Stimulated activated CD4-positive, alpha-beta T cell treated with anti-CD3 and anti-CD28 coated beads, Interleukin-12 subunit alpha, Interleukin-12 subunit beta, amount 100 ng/mL, for 48 hours (primary cell): ENCODE results near the gene GOLGA6L24.
"Not testable (repeated sequence)": the region's sequence is repeated elsewhere in the genome, so short reads cannot be mapped to it uniquely, and the experiment has no call there.

Source experiments
- DNase-seq, 3 donors: peaks; one replicate each; pipeline ENCODE4 v3.0.0-alpha.2; 2020; ENCODE audit warnings: low read depth in 2 of 3, low spot score in 1 of 3

Gene GOLGA6L24

GRCh38 chr15:28357984-28358383, at the start of gene GOLGA6L24:
Gene GOLGA6L24, minus strand, starts transcription at chr15:28358084. Its CDS starts 61 bp downstream, at chr15:28358023.
- not testable (repeated sequence) for DNase-seq

- not testable (repeated sequence) for DNase-seq
These were observed 45.0 kb upstream of the GOLGA6L24 start for GRCh38 chr15:28402774-28403435.

DNA sequence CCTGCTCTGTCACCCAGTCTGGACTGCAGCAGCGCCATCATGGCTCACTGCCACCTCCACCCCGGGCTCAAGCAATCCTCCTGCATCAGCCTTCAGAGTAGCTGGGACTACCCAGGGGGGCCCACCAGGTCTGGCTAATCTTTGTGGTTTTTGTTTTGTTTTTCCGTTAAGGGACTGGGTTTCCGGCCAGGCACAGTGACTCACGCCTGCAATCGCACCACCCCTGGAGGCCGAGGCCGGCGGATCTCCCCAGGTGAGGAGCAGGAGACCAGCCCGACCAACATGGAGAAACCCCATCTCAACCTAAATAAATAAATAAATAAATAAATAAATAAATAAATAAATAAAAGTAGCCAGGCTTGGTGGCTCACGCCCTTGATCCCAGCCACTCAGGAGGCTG, 38.1 kb upstream of the GOLGA6L24 start:
- not testable (repeated sequence) for DNase-seq

DNA sequence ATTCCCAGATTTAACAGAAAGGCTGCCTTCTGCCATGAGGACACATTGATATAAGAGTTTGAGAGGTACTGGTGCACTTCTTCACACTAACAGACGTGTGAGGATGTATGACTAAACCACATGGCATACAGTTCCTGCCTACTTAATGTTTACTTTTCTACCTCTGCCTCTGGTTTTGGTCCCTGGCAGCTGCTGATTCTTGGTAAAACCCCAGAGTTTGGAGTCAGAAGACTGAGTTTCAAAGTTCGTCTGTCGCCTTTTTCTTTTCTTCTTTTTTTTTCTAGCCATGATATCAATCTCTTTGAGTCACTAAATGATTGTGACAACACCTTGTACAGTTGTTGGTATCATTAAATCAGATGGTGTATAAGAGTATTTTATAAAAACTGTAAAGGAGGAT, 22.2 kb upstream of the GOLGA6L24 start:
- DNase-seq, result not testable (repeated sequence)

DNA sequence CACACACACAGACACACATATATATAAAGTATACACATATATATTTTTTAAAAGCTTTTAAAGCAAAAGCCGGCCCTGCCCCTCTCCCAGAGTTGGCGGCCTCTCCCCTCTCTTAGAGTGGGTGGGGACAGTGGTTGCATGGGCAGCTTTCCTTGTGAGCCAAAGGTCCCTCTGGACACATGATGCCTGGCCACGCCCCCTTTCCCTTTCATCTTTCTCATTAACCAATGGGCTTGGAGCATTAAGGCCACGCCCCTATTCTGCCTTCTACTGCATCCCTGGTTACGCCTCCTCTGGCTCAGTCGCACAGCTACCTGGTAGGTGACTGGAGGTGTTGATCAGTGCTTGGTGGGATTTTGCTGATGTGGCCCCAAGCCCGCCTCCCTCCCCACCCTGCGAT, 20.5 kb upstream of the GOLGA6L24 start, which contains the start of gene GOLGA8F:
GOLGA8F (plus strand) TSS at position 301 of the 400 bp plus-strand sequence; CDS start at position 399, 98 bp downstream.
- DNase-seq, result not testable (repeated sequence)

- DNase-seq, result not testable (repeated sequence)
These were observed 7.6 kb upstream of the GOLGA6L24 start for GRCh38 chr15:28365502-28365901.

DNA sequence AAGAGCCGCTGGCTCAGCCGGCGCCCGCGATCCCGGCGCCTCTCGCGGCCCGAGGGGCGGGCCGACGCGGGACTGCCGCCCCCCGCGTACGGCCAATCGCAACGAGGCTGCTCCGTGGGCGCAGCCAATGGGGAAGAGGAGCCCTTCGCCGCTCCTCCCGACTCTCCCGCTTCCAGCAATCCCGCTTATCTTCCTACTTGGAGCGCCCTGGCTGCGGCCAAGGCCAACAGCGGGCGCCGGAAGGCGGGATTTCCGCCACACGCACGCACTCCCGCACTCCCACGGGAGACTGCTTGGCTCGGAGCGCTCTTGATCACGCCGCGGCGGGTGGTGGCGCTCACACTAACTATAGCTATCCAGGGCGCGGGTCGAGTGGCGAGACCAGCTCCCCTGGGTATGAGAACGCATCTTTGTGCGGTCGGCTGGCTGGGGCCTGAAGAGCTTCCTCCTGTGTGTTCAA, 35.7 kb downstream of the GOLGA6L24 start, which contains the start of gene HERC2:
HERC2 (minus strand) TSS at position 51 of the 460 bp plus-strand sequence. CDS start 746 bp downstream, outside the sequence.
- DNase-seq, result not testable (repeated sequence)

- DNase-seq, result peak in 1 of 3 donors; percentile 16
These were observed 36.4 kb downstream of the GOLGA6L24 start for GRCh38 chr15:28321358-28322078.

- not testable (repeated sequence) for DNase-seq
These were observed 38.2 kb downstream of the GOLGA6L24 start for GRCh38 chr15:28319725-28320124.

GRCh38 chr15:28318828-28319227, 39.1 kb downstream of the GOLGA6L24 start:
- DNase-seq, result not testable (repeated sequence)

- not testable (repeated sequence) for DNase-seq
These were observed 39.8 kb downstream of the GOLGA6L24 start for GRCh38 chr15:28318122-28318521.

DNA sequence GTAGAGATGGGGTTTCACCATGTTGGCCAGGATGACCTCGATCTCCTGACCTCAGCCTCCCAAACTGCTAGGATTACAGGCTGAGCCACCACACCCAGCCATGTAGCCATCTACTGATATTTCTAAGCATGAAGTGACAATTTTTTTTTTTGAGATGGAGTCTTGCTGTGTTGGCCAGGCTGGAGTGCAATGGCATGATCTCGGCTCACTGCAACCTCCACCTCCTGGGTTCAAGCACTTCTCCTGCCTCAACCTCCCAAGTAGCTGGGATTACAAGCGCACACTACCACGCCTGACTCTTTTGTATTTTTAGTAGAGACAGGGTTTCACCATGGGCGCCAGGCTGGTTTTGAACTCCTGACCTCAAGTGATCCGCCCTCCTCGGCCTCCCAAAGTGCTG, 40.9 kb downstream of the GOLGA6L24 start:
- DNase-seq, result not testable (repeated sequence)

DNA sequence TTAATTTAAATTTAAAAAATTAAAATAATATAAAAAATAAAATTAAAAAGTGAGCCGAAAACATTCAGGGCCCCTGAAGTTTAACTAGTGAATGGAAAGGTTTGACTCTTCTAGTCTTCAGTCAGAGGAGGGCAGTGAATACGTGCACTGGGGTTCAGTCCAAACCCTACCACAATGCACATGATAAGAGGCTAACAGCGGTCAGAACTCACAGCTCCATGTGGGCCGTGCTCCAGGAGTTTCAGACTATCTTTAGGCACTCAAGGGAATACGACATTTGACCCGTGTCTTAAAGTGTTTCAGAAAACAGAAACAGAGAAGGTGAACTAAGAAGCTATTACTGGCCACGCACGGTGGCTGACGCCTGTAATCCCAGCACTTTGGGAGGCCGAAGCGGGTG, 47.4 kb downstream of the GOLGA6L24 start:
- DNase-seq, result not testable (repeated sequence)

DNA sequence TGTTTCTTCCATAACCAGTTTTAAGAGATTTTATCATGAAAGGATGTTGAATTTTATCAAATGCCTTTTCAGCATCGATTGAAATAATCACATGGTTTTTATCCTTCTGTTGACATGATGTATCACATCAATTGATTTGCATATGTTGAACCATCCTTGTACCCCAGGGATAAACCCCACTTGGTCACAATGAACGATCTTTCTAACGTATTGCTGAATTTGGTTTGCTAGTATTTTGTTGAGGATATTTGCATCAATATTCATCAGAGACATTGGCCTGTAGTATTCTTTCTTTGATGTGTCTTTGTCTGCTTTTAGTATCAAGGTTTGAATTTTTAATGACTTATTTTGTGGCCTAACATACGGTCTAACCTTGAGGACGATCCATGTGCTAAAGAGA, 49.2 kb downstream of the GOLGA6L24 start:
- not testable (repeated sequence) for DNase-seq
